Myocyte (in vitro differentiated cells): Measurements from ENCODE around the gene SHANK2. TPM values are rescaled to one million over a fixed set of nuclear protein-coding genes. Genes with fewer than 3 reads are reported as not detected.
"Not testable (repeated sequence)": the region's sequence is repeated elsewhere in the genome, so short reads cannot be mapped to it uniquely, and the experiment has no call there.

ENCODE experiments used
- DNase-seq: peaks from one replicate; pipeline ENCODE4 v3.0.0-alpha.2; 2012; ENCODE audit warnings: low read depth
- total RNA-seq: library from RNA; depleted of rRNA; stranded (reverse); fragments of >200 nt; gene quantifications from 2 replicates; pipeline ENCODE4 v1.2.3, GENCODE V29; 2014

The SHANK2 gene
- total RNA-seq, 1 donor from 2014 or later: 3.8 TPM

GRCh38 chr11:71245601-71246391 lies 6.6 kb downstream of the SHANK2 start:
- no peak for DNase-seq

GRCh38 chr11:71244116-71244810 lies 8.1 kb downstream of the SHANK2 start:
- peak; percentile 66 for DNase-seq

- DNase-seq: no peak
Observed at GRCh38 chr11:71242391-71242790, 10.0 kb downstream of the SHANK2 start.

GRCh38 chr11:71241721-71242259 lies 10.6 kb downstream of the SHANK2 start:
- DNase-seq: no peak

GRCh38 chr11:71240865-71241691 lies 11.3 kb downstream of the SHANK2 start:
- DNase-seq: peak; percentile 48

- DNase-seq: no peak
Observed at GRCh38 chr11:71240061-71240690, 12.2 kb downstream of the SHANK2 start.

- no peak for DNase-seq
Observed at GRCh38 chr11:71239581-71239980, 12.8 kb downstream of the SHANK2 start.

- no peak for DNase-seq
Observed at GRCh38 chr11:71238941-71239340, 13.4 kb downstream of the SHANK2 start.

GRCh38 chr11:71238285-71238875 lies 14.0 kb downstream of the SHANK2 start:
- no peak for DNase-seq

GRCh38 chr11:71237853-71238252 lies 14.5 kb downstream of the SHANK2 start:
- no peak for DNase-seq

- no peak for DNase-seq
Observed at GRCh38 chr11:71236836-71237475, 15.4 kb downstream of the SHANK2 start.

- no peak for DNase-seq
Observed at GRCh38 chr11:71235719-71236118, 16.7 kb downstream of the SHANK2 start.

- not testable (repeated sequence) for DNase-seq
Observed at GRCh38 chr11:71233896-71234852, 18.2 kb downstream of the SHANK2 start.

- DNase-seq: no peak
Observed at GRCh38 chr11:71232364-71232763, 20.0 kb downstream of the SHANK2 start.

GRCh38 chr11:71228961-71229360 lies 23.4 kb downstream of the SHANK2 start:
- no peak for DNase-seq

- no peak for DNase-seq
Observed at GRCh38 chr11:71227058-71227659, 25.2 kb downstream of the SHANK2 start.

- DNase-seq: no peak
Observed at GRCh38 chr11:71223671-71224660, 28.4 kb downstream of the SHANK2 start.
